CD14-positive monocyte (primary cell): Measurements from ENCODE around the gene DIPK1C. TPM values are rescaled to one million over a fixed set of nuclear protein-coding genes. Genes with fewer than 3 reads are reported as not detected.

Source experiments
- DNase-seq, 3 donors: peaks; one replicate each; pipeline ENCODE4 v3.0.0-alpha.2; 2011 to 2022
- H2AFZ ChIP-seq: 2 replicates; pipeline ENCODE4 v1.6.0; 2012; ENCODE audit warnings: mild to moderate bottlenecking, low read depth, low read length, inconsistent platforms; ENCODE audit not compliant: insufficient read depth, poor library complexity, severe bottlenecking
- H3K27ac ChIP-seq, 2 donors: 1 replicate in 1 of 2; 2 replicates in 1 of 2; pipeline ENCODE4 v1.5.1; 2012 to 2013; ENCODE audit warnings: low read length in 2 of 2, control low read depth in 1 of 2, inconsistent platforms in 1 of 2, low read depth in 1 of 2, mild to moderate bottlenecking in 1 of 2
- H3K27me3 ChIP-seq, 2 donors: one replicate each; pipeline versions ENCODE4 v1.6.0 to v1.6.1; 2011 to 2013; ENCODE audit warnings: low read length in 2 of 2; ENCODE audit not compliant: control insufficient read depth in 2 of 2, insufficient read depth in 2 of 2
- H3K36me3 ChIP-seq, 2 donors: replicated peaks in 1 of 2; 1 replicate in 1 of 2; 2 replicates in 1 of 2; pipeline versions ENCODE4 v1.5.1 to v1.6.1; 2012 to 2013; ENCODE audit warnings: low read length in 2 of 2, control low read depth in 1 of 2, inconsistent platforms in 1 of 2, mild to moderate bottlenecking in 1 of 2; ENCODE audit not compliant: insufficient read depth in 2 of 2, control insufficient read depth in 1 of 2
- H3K4me1 ChIP-seq, 2 donors: 1 replicate in 1 of 2; 2 replicates in 1 of 2; pipeline versions ENCODE4 v1.5.1 to v1.6.1; 2012 to 2013; ENCODE audit warnings: low read length in 2 of 2, control low read depth in 1 of 2, inconsistent platforms in 1 of 2, mild to moderate bottlenecking in 1 of 2, moderate library complexity in 1 of 2; ENCODE audit not compliant: insufficient read depth in 2 of 2, control insufficient read depth in 1 of 2
- H3K4me2 ChIP-seq: replicated peaks from 2 replicates; pipeline ENCODE3; 2012; ENCODE audit warnings: low read length, moderate library complexity, mild to moderate bottlenecking; ENCODE audit not compliant: poor library complexity, severe bottlenecking; ENCODE audit errors: extremely low read depth
- H3K4me3 ChIP-seq, 3 experiments: fragments of 200-600 bp in 1 of 3; sonication (generic) in 1 of 3; replicated peaks in 1 of 3; 1 replicate in 2 of 3; 2 replicates in 1 of 3; pipeline ENCODE4 v1.5.1; 2011 to 2013; ENCODE audit warnings: low read length in 3 of 3, mild to moderate bottlenecking in 3 of 3, control low read depth in 2 of 3, low read depth in 2 of 3, inconsistent platforms in 1 of 3, moderate library complexity in 1 of 3
- H3K79me2 ChIP-seq: 2 replicates; pipeline ENCODE4 v1.6.0; 2012; ENCODE audit warnings: mild to moderate bottlenecking, control low read depth, inconsistent platforms, low read length, moderate library complexity; ENCODE audit not compliant: insufficient read depth
- H3K9ac ChIP-seq: 2 replicates; pipeline ENCODE4 v1.6.0; 2017; ENCODE audit warnings: low read length, mild to moderate bottlenecking; ENCODE audit not compliant: insufficient read depth, poor library complexity, severe bottlenecking
- H3K9me3 ChIP-seq, 2 donors: replicated peaks in 1 of 2; 1 replicate in 1 of 2; 2 replicates in 1 of 2; pipeline versions ENCODE4 v1.5.1 to v1.6.1; 2012 to 2013; ENCODE audit warnings: low read length in 2 of 2, control low read depth in 1 of 2; ENCODE audit not compliant: control insufficient read depth in 1 of 2, insufficient read depth in 1 of 2
- H4K20me1 ChIP-seq: 2 replicates; pipeline ENCODE4 v1.6.0; 2012; ENCODE audit warnings: mild to moderate bottlenecking, low read length, control low read depth, moderate library complexity; ENCODE audit not compliant: insufficient read depth
- H3K27ac Mint-ChIP-seq, 7 donors: one replicate each; pipeline ENCODE4 v1.8.0; 2020; ENCODE audit warnings: mild to moderate bottlenecking in 7 of 7, mixed read lengths in 7 of 7, moderate library complexity in 6 of 7, inconsistent platforms in 2 of 7
- H3K27me3 Mint-ChIP-seq, 3 donors: one replicate each; pipeline ENCODE4 v1.8.0; 2021 to 2022; ENCODE audit warnings: low read depth in 3 of 3, mild to moderate bottlenecking in 3 of 3, mixed read lengths in 3 of 3, moderate library complexity in 3 of 3, inconsistent platforms in 1 of 3
- H3K36me3 Mint-ChIP-seq, 2 donors: one replicate each; pipeline ENCODE4 v1.8.0; 2020; ENCODE audit warnings: mixed read lengths in 2 of 2, inconsistent platforms in 1 of 2, mild to moderate bottlenecking in 1 of 2
- H3K4me1 Mint-ChIP-seq: one replicate; pipeline ENCODE4 v1.8.0; 2020; ENCODE audit warnings: mild to moderate bottlenecking, mixed read lengths
- H3K4me3 Mint-ChIP-seq, 2 donors: one replicate each; pipeline ENCODE4 v1.8.0; 2020; ENCODE audit warnings: mild to moderate bottlenecking in 2 of 2, mixed read lengths in 2 of 2, moderate library complexity in 1 of 2
- H3K9me3 Mint-ChIP-seq, 7 donors: one replicate each; pipeline ENCODE4 v1.8.0; 2020 to 2022; ENCODE audit warnings: mixed read lengths in 7 of 7, mild to moderate bottlenecking in 6 of 7, moderate library complexity in 6 of 7, inconsistent platforms in 2 of 7
- CTCF ChIP-seq: fragments of 200-600 bp; IDR thresholded peaks from one replicate; pipeline ENCODE4 v1.8.0; 2022; ENCODE audit warnings: antibody characterized with exemption, mild to moderate bottlenecking
- WGBS: methylation state at CpG from one replicate; pipeline ENCODE4 v1.1.5; 2013; ENCODE audit warnings: missing lambda C conversion rate; ENCODE audit not compliant: insufficient coverage; 5-methylcytosine and 5-hydroxymethylcytosine counted together
- intact Hi-C, 2 donors: fragments of 100-400 bp; cut with micrococcal nuclease; formaldehyde crosslinking; loops; one replicate each; pipeline versions ENCODE4 v1.15.0 to v1.15.1; 2023
- polyA plus RNA-seq, 3 donors: library from polyadenylated mRNA; depleted of rRNA in 1 of 3; unstranded in 2 of 3; stranded (reverse) in 1 of 3; fragments of 300-500 nt in 2 of 3; fragments of >200 nt in 1 of 3; fragmentation: Illumina TruSeq in 2 of 3; gene quantifications; 1 replicate in 2 of 3; 2 replicates in 1 of 3; pipeline ENCODE4 v1.2.3, GENCODE V29; 2012 to 2021

DIPK1C gene
- polyA plus RNA-seq, 3 donors, result not detected

DNA sequence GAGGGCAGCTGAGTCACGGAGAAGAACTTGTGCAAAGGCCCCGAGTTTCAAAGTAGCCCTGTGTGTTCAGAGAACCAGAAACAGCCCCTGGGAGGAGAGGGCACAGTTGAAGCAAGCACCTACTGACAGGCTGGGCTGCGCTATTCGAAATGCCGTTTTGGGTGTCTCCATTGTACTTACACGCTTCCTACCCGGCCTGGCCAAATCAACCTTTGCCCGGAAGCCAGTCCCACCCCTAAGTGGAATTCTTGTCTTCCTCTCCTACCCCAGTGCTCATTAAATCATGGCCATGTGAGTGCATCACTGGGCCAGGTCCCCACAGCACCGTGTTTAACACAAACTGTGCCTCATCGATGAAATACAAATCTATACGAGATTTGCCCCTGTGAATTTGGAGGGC lies 6.0 kb downstream of the DIPK1C start:
- peaks cover 0 to 3% of the 10 kb centered on the region in 2 donors for H3K9me3 ChIP-seq
- H3K27ac ChIP-seq, result no peak overlapping the region
- H3K9ac ChIP-seq, result no peak overlapping the region
- H3K36me3 ChIP-seq, result no peaks in the 10 kb centered on the region
- H4K20me1 ChIP-seq, result no peaks in the 10 kb centered on the region
- Mint-ChIP-seq H3K9me3 (peaks cover 0 to 2% (median 0%) of the 10 kb centered on the region in 7 donors), H3K4me3 (no peak overlapping the region), H3K27me3 (peaks cover 31 to 35% (median 33%) of the 10 kb centered on the region in 3 donors), H3K27ac (no peak overlapping the region), H3K36me3 (no peaks in the 10 kb centered on the region), H3K4me1 (no peaks in the 10 kb centered on the region)
- H3K4me3 ChIP-seq, result no peak overlapping the region
- H2AFZ ChIP-seq, result no peak overlapping the region
- WGBS, result 89% methylated on average over 11 of the region's 11 CpGs
- DNase-seq, result no peak
- intact Hi-C loops, result no loop called here
- H3K27me3 ChIP-seq, result peaks cover 15 to 29% of the 10 kb centered on the region in 2 donors
- H3K79me2 ChIP-seq, result no peaks in the 10 kb centered on the region
- peaks cover under 1 to 1% of the 10 kb centered on the region in 2 donors for H3K4me1 ChIP-seq
- H3K4me2 ChIP-seq, result no peak overlapping the region
- TF ChIP-seq CTCF, result no peak

GRCh38 chr18:74450626-74451025 lies 6.5 kb downstream of the DIPK1C start:
- Mint-ChIP-seq H3K27ac (no peak overlapping the region), H3K36me3 (no peaks in the 10 kb centered on the region), H3K4me1 (no peaks in the 10 kb centered on the region), H3K27me3 (peaks cover 26 to 32% (median 27%) of the 10 kb centered on the region in 3 donors), H3K4me3 (no peak overlapping the region), H3K9me3 (peaks cover 0 to 2% (median 0%) of the 10 kb centered on the region in 7 donors)
- WGBS, result 92% methylated on average over 7 of the region's 7 CpGs
- no peak overlapping the region for H3K4me3 ChIP-seq
- no peaks in the 10 kb centered on the region for H3K4me1 ChIP-seq
- H3K9me3 ChIP-seq, result no peaks in the 10 kb centered on the region
- H3K27ac ChIP-seq, result no peak overlapping the region
- TF ChIP-seq CTCF, result no peak
- H3K27me3 ChIP-seq, result peaks cover 9 to 24% of the 10 kb centered on the region in 2 donors
- no peak for DNase-seq
- no peaks in the 10 kb centered on the region for H4K20me1 ChIP-seq
- no peak overlapping the region for H2AFZ ChIP-seq
- H3K36me3 ChIP-seq, result no peaks in the 10 kb centered on the region
- no peaks in the 10 kb centered on the region for H3K79me2 ChIP-seq
- no peak overlapping the region for H3K4me2 ChIP-seq
- no peak overlapping the region for H3K9ac ChIP-seq
- intact Hi-C loops, result no loop called here
